MV-4-11 (cell line): ENCODE data around the gene ZRANB2.
A peak's percentile ranks its signal among the peaks of the same experiment; 100 is the strongest.

Source experiments
- DNase-seq: peaks from one replicate; lab custom pipeline; 2025; lab: John Stamatoyannopoulos, UW

The ZRANB2 gene

DNA sequence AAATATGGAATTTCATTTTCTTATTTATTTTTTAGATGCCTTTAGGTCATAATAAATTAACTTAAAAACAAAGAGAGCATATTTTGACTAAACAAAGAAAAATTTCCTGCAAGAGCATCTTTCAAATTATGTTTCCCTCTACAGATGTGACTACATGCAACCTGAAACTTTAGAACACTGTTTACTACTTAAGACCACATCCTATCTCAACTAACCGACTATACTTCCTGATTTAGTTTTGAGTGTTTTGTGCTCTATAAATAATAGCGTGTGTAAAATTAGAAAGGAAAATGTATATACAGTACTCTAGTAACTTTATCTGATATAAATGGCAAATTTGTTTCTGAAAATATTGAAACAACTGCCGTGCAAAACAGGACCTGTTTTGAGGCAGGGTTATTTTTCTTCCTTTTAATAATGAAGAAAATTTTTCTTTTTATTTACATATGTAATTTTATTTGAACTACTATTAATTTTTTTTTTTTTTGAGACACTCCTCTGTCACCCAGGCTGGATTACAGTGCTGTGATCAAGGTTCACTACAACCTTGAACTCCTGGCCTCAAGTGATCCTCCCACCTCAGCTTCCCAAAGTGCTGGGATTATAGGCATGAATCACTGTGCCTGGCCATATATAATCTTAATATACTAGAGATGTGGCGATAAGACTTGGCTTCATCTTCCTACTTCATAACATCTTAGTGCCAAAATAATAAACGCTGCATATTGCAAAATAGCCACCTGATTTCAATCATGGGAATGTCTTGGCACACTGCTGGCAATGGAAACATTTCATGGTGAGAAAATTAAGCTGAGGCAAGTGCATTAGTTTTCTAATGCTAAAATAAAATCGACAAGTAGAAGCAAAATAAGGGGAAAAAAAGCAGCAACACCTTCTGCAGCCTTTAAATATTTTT lies 12.3 kb downstream of the ZRANB2 start:
- peak; percentile 26 for DNase-seq

DNA sequence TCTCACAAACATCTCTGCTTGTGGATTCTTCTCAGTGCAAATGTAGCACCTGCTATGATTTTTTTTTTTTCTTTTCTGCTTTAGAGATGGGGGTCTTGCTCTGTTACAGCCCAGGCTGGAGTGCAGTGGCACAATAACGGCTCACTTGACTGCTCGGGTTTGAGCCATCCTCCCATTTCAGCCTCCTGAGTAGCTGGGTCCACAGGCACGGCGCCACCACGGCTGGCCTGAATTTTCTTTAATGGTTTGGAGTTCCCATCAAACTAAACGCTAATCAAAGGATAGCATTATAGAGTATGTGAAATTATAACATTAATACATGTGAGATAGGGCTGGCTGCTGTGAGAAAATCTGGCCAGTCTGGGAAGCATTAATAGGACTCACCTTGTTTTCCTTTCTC lies 26.0 kb downstream of the ZRANB2 start:
- DNase-seq, result no peak

DNA sequence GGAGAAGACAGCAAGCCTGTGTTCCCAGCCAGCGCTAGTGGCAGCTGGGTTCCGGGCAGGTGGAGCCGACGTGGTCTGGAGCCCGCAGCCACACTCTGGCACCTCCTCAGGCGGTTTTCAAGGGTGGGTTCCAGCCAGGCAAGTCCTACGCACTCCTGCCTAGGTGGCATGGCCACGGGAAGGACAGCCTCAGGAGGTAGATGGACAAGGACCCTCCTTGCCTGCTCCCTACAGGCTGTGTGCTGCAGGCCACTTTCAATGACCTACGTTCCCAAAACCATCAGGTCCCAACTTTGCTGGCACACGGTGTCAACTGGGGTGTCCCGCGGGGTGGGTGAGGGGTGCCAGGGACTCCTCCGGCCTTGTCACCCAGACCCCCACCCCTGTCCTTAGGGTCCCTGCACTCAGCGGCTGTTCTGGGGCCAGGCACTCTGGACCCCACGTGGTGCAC lies 26.5 kb downstream of the ZRANB2 start:
- DNase-seq, result no peak

DNA sequence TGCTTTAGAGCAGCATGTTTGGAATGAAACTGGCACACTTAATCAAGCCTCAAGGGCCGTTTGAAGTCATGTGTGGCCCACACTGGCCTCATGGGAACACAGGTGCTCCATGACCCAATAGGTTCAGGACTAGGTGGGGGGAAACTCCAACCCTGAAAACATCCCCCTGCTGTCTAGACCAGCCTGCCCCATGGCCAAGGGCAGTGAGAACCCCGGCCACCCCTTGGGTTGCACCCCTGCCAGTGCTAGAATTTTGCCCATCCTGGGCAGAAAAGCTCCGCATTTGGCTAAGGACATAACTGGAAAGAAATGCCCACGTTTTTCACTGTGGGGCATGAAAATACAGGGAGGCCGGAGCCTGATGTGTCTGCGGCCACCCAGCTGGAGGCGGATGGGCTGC lies 27.1 kb downstream of the ZRANB2 start:
- DNase-seq, result no peak

DNA sequence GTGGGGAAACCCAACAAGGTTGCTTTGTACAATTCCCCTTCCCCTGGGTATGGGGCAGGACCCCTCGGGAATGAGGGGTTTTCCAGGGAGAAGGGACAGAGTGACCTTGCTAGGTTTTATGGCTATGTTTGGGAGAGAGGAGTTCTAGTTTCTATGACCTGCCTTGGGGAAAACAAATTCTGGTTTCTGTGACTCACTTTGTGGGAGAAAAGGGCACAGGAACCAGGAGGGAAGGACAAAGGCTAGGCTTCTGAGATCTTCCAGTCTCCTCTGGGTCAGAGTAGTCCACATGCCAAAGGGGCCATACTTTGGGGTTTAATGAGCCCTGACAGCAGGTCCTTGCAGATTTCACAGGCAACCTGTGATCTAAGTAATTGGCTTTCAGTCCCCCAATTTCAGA lies 27.7 kb downstream of the ZRANB2 start:
- no peak for DNase-seq

DNA sequence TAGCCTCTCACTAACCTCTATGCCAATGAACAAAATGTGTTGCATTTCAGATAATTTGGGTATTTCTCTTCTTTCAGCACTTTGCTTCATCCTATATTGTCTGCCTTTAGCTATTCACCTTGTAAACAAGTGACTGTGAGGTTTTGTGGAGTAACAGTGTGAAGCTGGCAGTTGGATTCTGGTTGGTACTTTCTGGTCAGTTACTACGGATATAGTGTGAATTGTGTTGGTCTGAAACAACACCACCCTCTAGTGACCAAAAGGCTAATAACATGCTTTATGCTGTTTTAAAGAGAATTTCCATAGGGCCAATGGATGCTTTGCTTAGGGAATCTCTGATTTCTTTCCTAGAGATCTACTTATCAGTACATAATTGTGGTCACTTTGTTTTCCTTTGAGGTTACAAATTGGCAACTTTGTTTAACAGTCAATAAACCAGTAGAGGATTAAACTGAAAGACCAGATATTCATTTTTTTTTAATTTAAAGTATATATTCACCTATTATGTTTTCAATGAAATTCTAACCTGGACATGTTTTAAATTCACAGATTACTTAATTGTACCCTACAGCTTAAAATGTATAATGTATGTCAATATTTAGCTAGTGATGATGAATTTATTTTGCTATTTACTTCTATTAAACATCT lies 30.8 kb downstream of the ZRANB2 start:
- peak; percentile 58 for DNase-seq

DNA sequence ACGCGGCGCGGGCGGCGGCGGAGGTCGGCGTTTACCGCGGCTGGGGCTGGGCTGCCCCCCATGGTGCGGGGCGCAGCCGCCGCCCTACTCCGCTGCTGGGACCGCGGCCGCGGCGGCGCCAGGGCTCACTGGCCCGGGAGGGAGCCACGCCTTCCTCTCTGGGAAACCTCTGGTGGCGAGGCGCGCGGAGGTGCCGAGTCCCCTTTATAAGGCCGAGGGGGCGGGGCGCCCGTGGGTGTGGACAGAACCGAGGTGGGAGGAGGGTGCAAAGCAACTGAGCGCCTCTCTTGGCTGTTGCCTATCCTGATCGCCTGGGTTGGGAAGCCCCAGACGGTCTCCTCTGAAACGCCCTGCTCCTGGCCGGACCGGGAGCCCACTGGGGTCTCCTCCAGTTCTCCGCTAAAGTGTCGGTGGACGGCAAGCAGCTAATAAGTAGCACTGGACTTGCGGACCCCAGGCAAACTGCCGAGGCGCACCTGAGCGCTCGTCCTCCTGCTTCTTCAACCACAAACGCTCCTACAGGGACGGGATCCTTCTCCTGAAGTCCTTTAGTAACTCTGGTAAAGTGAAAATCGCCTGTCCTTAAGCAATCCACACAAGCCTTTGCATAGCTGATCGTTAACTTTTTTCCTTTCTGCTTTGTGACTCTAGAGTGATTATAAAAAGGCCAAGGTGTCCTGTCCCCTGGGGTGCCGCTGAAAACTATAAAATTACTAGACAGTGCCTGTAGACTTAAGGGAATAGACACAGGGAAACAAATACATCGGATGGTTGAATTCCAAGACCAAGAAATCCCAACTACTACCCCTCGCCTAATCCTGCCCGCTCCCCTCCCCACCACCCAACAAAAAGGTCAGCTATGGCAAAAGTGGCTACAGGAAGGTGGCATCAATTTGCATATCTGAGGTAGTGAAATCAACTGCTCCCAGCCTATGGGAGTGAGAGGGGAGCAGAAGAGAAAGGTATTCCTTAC lies 32.9 kb downstream of the ZRANB2 start, which contains the start of gene PTGER3:
Gene PTGER3 (minus strand): TSS at position 182 of the 973 bp plus-strand sequence. CDS start 239 bp downstream, outside the sequence.
- no peak for DNase-seq

DNA sequence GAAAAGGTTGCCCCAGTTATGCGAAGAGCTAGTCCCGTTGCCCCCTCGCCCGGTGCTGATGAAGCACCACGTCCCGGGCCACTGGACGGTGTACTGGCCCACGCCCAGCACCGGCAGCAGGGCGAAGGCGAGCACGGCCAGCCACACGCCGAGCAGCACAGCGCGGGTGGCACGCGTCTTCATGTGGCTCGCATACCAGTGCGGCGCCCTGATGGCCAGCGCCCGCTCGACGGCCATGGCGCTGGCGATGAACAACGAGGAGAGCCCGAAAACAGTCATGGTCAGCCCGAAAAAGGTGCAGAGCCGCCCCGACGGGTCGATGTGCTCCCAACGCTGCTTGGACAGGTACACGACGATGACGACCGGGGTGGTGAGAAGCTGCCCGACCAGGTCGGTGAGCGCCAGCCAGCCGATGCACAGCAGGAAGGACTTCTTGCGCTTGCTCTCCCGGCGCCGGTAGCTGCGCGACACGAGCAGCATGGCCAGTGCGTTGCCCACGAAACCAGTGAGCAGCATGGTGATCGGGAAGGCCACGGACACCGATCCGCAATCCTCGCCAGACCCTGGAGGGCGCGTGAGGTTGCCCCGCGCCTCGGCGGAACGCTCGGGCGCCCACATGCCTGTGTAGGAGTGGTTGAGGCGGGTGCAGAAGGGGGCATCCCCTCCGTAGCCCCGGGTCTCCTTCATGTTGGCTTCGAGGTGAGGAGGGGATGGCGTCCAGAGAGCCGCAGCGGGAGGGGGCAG lies 33.8 kb downstream of the ZRANB2 start:
- no peak for DNase-seq

DNA sequence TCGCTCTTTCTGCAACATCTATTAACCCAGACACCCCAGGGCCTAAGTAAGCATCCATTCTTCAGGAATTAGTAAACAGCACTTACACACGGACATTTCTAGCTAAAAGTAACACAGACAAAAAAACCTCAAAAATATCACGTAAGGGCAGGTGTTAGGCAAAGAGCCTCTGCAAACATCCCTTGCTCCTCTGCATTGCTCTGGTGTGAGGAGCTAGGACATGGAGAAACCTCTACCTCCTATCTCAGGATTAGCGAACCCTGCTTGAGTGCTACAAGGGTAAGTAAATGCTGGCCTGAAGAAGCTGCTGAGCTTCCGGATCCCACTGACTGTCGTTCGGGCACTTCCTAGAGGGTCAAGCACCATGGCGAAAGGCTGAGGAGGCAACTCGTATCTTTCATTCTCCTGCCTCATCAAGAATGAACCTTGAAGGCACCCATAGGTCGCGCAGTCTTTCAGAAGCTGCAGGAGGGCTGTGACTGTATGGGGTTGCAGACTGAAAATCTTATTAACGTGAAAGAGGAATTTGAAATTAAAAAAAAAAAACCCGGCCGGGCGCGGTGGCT lies 35.3 kb downstream of the ZRANB2 start:
- no peak for DNase-seq

DNA sequence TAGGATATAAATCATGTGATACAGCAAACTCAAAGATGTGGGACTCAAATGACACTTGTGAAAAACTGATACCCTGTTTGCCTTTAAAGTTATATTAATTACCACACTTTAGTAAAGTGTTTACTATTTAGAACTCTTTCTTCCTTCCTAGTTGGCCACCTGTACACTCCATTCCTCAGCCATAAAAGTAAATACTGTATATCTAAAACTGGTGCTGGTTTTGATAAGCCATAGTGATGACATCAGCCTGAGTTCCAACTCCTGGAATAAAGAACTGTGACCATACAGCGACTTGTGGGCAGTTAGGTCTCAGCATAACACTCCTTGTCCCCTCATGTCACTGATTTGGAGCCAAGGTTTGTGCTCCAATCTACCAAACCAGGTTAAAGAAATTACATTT lies 36.0 kb downstream of the ZRANB2 start:
- no peak for DNase-seq

DNA sequence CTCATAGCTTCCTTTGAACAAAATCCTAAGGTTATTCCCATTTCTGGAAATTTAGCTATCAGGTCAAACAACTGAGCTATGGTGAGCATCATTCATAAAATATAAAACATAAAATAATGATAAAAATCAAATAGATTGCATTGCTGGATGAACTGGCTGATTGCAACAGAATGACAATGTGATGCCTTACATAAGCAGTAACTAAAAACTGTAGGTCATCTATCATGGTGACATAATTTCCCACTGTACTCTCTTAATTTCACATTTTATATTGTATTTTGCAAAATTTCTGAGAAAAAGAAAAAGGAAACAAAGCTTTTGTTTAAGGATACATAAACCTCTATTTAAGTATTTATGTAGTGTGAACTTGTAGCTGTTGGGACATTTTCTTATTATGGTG lies 37.8 kb downstream of the ZRANB2 start:
- DNase-seq, result no peak

DNA sequence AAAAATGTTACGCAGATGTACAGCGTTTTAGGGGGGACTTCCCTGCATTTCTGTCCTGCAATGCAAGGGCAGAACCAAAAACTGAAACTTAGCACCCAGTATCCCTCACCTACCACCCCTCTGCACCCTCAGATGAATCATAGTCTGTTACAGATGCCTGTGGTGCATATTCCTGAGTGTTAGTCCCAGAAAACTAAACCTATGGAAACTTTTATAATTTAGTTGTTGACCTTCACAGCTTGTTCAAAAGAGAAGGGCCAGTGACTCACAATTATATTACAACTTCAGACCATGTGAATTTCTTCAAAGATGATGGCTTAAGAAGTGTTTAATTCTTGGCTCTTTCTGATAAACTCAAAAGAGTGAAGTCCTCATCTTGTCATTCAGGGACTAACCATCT lies 39.0 kb downstream of the ZRANB2 start:
- DNase-seq, result no peak

DNA sequence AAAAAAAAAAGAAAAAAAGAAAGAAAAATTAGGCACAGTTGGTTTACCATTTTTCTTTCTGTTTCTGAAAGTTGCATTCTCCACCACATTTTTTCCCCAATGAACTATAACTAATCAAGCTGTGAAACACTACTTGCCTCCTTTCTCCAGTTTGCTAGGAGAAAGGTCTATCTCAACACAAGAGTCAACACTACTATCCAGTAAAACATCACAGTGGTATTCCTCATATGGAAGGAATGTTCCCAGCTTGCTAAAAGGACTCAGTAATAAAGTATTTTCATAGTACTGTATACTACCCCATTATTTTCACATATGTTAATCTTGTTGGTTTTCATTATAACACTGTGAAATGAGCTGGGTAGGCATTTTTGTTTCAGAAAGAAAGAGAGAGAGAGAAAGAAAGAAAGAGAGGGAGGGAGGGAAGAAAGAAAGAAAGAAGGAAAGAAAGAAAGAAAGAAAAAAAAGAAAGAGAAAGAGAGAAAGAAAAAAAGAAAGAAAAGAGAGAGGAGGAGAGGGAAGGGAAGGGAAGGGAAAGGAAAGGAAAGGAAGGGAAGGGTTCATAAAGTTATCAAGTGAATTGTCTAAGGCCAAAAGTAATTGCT lies 41.1 kb downstream of the ZRANB2 start:
- DNase-seq, result no peak

DNA sequence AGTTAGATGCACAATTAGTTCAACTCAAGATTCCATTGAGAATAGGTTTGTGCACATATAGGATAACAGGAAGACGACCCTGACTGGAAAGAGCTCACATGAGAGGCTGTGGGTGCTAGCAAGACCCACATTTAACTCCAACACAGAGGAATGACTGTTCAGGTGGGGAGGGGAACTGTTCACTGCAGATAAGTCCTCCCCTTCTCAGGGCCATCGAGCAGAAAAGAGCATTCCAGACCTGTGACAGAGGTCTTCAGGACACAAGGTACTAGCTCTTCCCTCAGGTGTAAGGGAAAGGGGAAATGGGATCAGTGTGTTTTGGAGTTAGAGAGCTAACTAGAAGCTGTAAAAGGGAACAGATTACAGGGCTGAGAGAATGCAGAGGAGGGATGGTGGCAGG lies 41.9 kb downstream of the ZRANB2 start:
- DNase-seq, result no peak

DNA sequence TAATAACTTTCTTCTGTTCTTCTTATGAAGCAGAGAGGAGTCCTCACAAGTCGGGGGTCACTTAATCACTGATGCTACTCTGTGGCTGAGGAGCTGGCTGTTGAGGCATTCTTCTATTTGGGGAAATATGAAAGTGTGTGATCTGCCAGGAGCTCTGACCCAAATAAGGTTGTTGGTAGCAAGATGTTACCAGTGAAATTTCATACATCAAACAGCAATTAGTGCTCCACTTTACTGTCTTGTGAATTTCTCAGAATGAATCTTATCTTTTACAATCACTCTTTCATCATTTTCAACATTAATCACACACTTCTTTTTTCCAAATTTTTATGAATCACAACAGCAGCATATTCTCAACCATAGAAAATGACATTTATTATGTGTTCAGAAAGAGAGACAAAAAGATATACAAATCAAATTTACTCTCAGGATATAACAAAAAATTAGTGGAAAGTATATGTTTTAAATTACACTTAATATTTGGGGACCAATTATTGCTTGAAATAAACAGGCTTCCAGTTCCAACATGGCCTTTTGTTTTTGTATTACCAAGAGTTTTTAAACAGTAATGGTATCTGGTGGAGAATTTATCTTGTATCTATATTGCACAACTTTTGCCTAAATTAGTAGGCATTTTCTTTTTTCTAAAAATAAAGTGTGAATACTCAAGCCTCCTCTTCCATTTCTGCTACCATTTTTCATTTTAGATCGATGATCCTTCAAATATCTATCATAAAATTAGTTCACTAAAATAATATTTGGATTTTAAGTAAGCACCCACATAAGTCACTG lies 42.8 kb downstream of the ZRANB2 start:
- DNase-seq, result no peak

DNA sequence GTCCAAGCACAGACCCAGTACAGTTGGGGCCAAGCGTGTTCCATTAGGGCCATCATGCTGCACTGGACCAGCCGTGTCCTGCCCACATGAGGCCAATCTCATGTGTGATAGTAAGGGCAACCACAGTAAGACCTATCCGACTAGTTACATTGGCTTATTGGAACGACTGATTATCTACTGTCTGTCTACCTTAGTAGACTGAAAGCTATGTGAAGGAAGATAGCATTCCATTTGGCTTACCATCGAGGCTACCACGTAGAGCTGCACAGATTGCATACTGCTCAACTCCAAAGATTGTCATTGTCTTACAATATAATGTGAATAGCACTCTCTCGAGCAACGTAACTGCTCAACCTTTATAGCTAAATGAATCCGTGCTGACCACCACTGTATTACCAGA lies 43.8 kb downstream of the ZRANB2 start:
- no peak for DNase-seq

DNA sequence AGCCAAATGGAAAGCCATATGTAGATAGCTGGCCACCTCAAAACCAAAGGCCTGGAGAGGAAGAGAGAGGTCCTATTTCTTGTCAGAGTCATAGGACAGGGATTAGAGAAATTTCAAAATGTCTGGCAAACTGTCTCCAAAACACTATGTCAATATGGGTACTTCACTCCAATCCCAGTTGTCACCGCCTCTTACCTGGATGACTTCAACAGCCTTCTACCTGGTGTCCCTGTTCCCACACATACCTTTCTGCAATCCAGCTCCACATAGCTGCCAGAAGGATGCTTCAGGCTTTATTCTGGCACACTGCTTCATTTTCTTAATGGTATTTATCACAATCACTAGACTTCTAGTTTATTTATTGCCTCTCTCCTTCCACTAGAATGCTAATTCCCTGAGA lies 47.7 kb downstream of the ZRANB2 start:
- peak; percentile 88 for DNase-seq

DNA sequence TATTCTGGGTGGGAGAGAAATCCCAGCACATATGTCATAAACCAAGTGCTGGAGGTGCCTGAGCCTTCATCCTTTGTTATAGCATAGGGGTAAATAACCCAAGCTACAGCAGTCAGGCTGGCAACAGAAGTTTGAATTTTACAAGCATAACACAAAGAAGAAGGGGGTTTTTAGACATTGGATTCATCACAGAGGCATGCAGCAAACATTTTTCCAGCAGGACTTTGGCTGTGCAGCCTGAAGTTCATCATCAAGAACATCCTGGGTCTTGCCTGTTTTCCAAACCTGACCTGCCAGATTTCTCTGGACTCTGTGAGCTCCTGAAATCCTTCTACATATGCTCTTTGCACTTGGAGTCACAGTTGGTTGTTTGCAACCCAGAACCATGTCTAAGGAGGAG lies 49.4 kb downstream of the ZRANB2 start:
- no peak for DNase-seq

DNA sequence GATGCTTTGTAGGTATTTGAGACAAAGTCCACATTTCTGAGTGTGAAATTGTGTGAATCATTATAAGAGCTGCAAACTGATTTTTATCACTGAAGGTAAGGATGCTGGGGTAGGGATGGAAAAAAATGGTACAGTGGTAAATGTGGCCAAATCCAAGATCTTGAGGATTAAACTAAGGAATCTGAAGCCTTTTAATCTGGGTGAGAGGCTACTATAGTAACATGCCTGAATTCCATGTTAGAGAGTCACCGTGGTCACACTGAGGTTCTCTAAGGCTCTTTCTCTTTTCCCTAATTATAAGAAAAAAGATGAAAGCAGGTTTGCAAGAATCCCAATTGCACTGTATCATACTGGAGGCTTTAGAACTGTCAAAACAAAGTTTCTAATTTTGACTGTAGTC lies 50.8 kb downstream of the ZRANB2 start:
- DNase-seq, result no peak

DNA sequence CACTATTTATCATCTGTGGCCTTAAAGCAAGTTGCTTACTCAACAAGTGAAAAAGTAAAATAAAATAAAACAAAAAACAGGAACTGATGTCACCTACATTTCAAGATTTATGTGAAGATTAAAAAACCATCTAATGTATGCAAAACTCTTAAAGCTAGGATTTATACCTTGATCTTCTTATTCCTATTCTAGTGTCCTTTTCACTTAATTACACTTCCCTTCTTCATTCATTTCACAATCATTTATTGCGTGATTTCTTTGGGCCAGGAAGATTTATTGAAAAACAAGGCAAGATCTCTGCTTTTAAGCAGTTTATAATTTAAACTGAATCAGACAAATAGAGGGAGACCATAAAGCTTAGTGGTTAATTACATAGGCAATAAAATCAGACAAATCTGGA lies 51.9 kb downstream of the ZRANB2 start:
- peak; percentile 2 for DNase-seq
